Astrocyte (in vitro differentiated cells and primary cell): ENCODE measurements around the gene ESCO1. TPM values are rescaled to one million over a fixed set of nuclear protein-coding genes. Genes with fewer than 3 reads are reported as not detected.
A peak's percentile ranks its signal among the peaks of the same experiment; 100 is the strongest.

Source experiments
- DNase-seq: peaks from one replicate; pipeline ENCODE4 v3.0.0-alpha.2; 2010; ENCODE audit warnings: low read depth
- FAIRE-seq: peaks from 2 replicates; lab custom pipeline; 2011; peaks lifted over from hg19 to GRCh38; lab: Jason Lieb, UNC
- H2AFZ ChIP-seq: 2 replicates; pipeline ENCODE4 v1.6.0; 2012; ENCODE audit warnings: low read depth, low read length, inconsistent platforms
- H3K27ac ChIP-seq: 2 replicates; pipeline ENCODE4 v1.5.1; 2011; ENCODE audit warnings: low read depth, low read length, inconsistent platforms
- H3K27me3 ChIP-seq: 2 replicates; pipeline ENCODE4 v1.6.0; 2011; ENCODE audit warnings: low read length, inconsistent platforms; ENCODE audit not compliant: insufficient read depth
- H3K36me3 ChIP-seq: 2 replicates; pipeline ENCODE4 v1.5.1; 2011; ENCODE audit warnings: low read length, inconsistent platforms; ENCODE audit not compliant: insufficient read depth
- H3K4me1 ChIP-seq: 2 replicates; pipeline ENCODE4 v1.5.1; 2011; ENCODE audit warnings: low read length, inconsistent platforms; ENCODE audit not compliant: insufficient read depth
- H3K4me2 ChIP-seq: 2 replicates; pipeline ENCODE4 v1.6.0; 2012; ENCODE audit warnings: low read length, inconsistent platforms
- H3K4me3 ChIP-seq: 2 replicates; pipeline ENCODE4 v1.5.1; 2011; ENCODE audit warnings: low read depth, mild to moderate bottlenecking, low read length, inconsistent platforms; ENCODE audit not compliant: insufficient read depth
- H3K79me2 ChIP-seq: 2 replicates; pipeline ENCODE4 v1.6.0; 2012; ENCODE audit warnings: mild to moderate bottlenecking, low read length, inconsistent platforms; ENCODE audit not compliant: insufficient read depth
- H3K9ac ChIP-seq: 2 replicates; pipeline ENCODE4 v1.6.0; 2012; ENCODE audit warnings: mild to moderate bottlenecking, low read length, inconsistent platforms
- H3K9me3 ChIP-seq: 2 replicates; pipeline ENCODE4 v1.5.1; 2012; ENCODE audit warnings: low read depth, mild to moderate bottlenecking, low read length, inconsistent platforms; ENCODE audit not compliant: insufficient read depth
- H4K20me1 ChIP-seq: 2 replicates; pipeline ENCODE4 v1.6.0; 2012; ENCODE audit warnings: low read length, inconsistent platforms; ENCODE audit not compliant: insufficient read depth
- H3K27ac Mint-ChIP-seq: one replicate; pipeline ENCODE4 v1.8.0; 2021; ENCODE audit warnings: mild to moderate bottlenecking, mixed read lengths; ENCODE audit not compliant: unreplicated experiment
- H3K27me3 Mint-ChIP-seq: one replicate; pipeline ENCODE4 v1.8.0; 2021; ENCODE audit warnings: low read depth, mixed read lengths; ENCODE audit not compliant: unreplicated experiment
- H3K36me3 Mint-ChIP-seq: one replicate; pipeline ENCODE4 v1.8.0; 2021; ENCODE audit warnings: low read depth, mixed read lengths; ENCODE audit not compliant: unreplicated experiment
- H3K4me1 Mint-ChIP-seq: one replicate; pipeline ENCODE4 v1.8.0; 2021; ENCODE audit warnings: low read depth, mixed read lengths; ENCODE audit not compliant: unreplicated experiment
- H3K4me3 Mint-ChIP-seq: one replicate; pipeline ENCODE4 v1.8.0; 2021; ENCODE audit warnings: mild to moderate bottlenecking, moderate library complexity, mixed read lengths; ENCODE audit not compliant: unreplicated experiment
- H3K9me3 Mint-ChIP-seq: one replicate; pipeline ENCODE4 v1.8.0; 2021; ENCODE audit warnings: mild to moderate bottlenecking, mixed read lengths; ENCODE audit not compliant: unreplicated experiment
- CTCF ChIP-seq: IDR thresholded peaks from 2 replicates; pipeline ENCODE4 v1.5.1; 2011; ENCODE audit warnings: low read depth, mild to moderate bottlenecking, inconsistent platforms, low read length, moderate library complexity; ENCODE audit not compliant: insufficient read depth
- EZH2 ChIP-seq: IDR thresholded peaks from 2 replicates; pipeline ENCODE4 v1.6.1; 2012; ENCODE audit warnings: mild to moderate bottlenecking, low read length, inconsistent platforms; ENCODE audit not compliant: insufficient read depth
- total RNA-seq: library from RNA; stranded (reverse); gene quantifications from 2 replicates; pipeline ENCODE4 v1.2.1, GENCODE V29; 2021

ESCO1 gene
- total RNA-seq, 1 donor from 2014 or later, result 17.5 TPM

- Histone ChIP-seq H4K20me1 (no peaks in the 10 kb centered on the region), H3K79me2 (peaks cover 7% of the 10 kb centered on the region), H3K4me2 (no peak overlapping the region), H3K9ac (no peak overlapping the region), H3K4me1 (no peaks in the 10 kb centered on the region), H3K4me3 (no peak overlapping the region), H3K9me3 (no peaks in the 10 kb centered on the region), H3K27me3 (no peaks in the 10 kb centered on the region), H3K36me3 (no peaks in the 10 kb centered on the region), H3K27ac (no peak overlapping the region), H2AFZ (no peak overlapping the region)
- Mint-ChIP-seq H3K4me1 (no peaks in the 10 kb centered on the region), H3K36me3 (no peaks in the 10 kb centered on the region), H3K27me3 (no peaks in the 10 kb centered on the region), H3K4me3 (no peak overlapping the region), H3K9me3 (no peaks in the 10 kb centered on the region), H3K27ac (no peak overlapping the region)
- DNase-seq, result no peak
- FAIRE-seq, result no peak
- TF ChIP-seq CTCF (no peak), EZH2 (no peak)
Observed at GRCh38 chr18:21604671-21605070, 4.2 kb upstream of the ESCO1 start.

- DNase-seq (no peak), FAIRE-seq (no peak)
- peaks cover 31% of the 10 kb centered on the region for H3K79me2 ChIP-seq
- H3K9ac ChIP-seq, result no peak overlapping the region
- Mint-ChIP-seq H3K4me1 (peaks cover 8% of the 10 kb centered on the region), H3K36me3 (no peaks in the 10 kb centered on the region), H3K9me3 (no peaks in the 10 kb centered on the region), H3K27me3 (no peaks in the 10 kb centered on the region), H3K27ac (no peak overlapping the region), H3K4me3 (no peak overlapping the region)
- no peak overlapping the region for H3K4me2 ChIP-seq
- H3K4me3 ChIP-seq, result no peak overlapping the region
- H3K4me1 ChIP-seq, result no peaks in the 10 kb centered on the region
- no peaks in the 10 kb centered on the region for H3K27me3 ChIP-seq
- H2AFZ ChIP-seq, result no peak overlapping the region
- no peak overlapping the region for H3K27ac ChIP-seq
- H3K9me3 ChIP-seq, result no peaks in the 10 kb centered on the region
- no peaks in the 10 kb centered on the region for H3K36me3 ChIP-seq
- H4K20me1 ChIP-seq, result peaks cover 19% of the 10 kb centered on the region
- no peak for TF ChIP-seq EZH2
- no peak for TF ChIP-seq CTCF
Observed at GRCh38 chr18:21602299-21602587, 1.7 kb upstream of the ESCO1 start.

- H3K79me2 ChIP-seq, result peaks cover 52% of the 10 kb centered on the region
- peaks cover 27% of the 10 kb centered on the region for H4K20me1 ChIP-seq
- no peak for DNase-seq
Observed at GRCh38 chr18:21599585-21600525, 649 bp downstream of the ESCO1 start.

More at GRCh38 chr18:21599585-21600525, 649 bp downstream of the ESCO1 start:
- Mint-ChIP-seq H3K27ac (peak overlapping the region; percentile 97), H3K4me3 (peak overlapping the region; percentile 100), H3K4me1 (peaks cover 12% of the 10 kb centered on the region), H3K27me3 (no peaks in the 10 kb centered on the region), H3K36me3 (no peaks in the 10 kb centered on the region), H3K9me3 (no peaks in the 10 kb centered on the region)
- no peaks in the 10 kb centered on the region for H3K9me3 ChIP-seq
- H3K36me3 ChIP-seq, result no peaks in the 10 kb centered on the region
- H2AFZ ChIP-seq, result peak overlapping the region; percentile 99
- FAIRE-seq, result no peak
- peak overlapping the region; percentile 95 for H3K27ac ChIP-seq
- no peaks in the 10 kb centered on the region for H3K27me3 ChIP-seq
- H3K9ac ChIP-seq, result peak overlapping the region; percentile 99
- peak overlapping the region; percentile 84 for H3K4me3 ChIP-seq
- peak overlapping the region; percentile 89 for H3K4me2 ChIP-seq
- H3K4me1 ChIP-seq, result no peaks in the 10 kb centered on the region
- TF ChIP-seq CTCF (no peak), EZH2 (no peak)
